Esophagus muscularis mucosa (tissue), 3 donors: ENCODE results near the gene CD69.

ENCODE experiments used
- CTCF ChIP-seq, 3 experiments: fragments of 200-600 bp in 2 of 3; fragments of 450-650 bp in 1 of 3; sonication (generic) in 2 of 3; IDR thresholded peaks; one replicate each; pipeline ENCODE4 v1.5.1; 2017 to 2019; ENCODE audit warnings: antibody characterized with exemption in 3 of 3, mild to moderate bottlenecking in 2 of 3, moderate library complexity in 1 of 3
- POLR2A ChIP-seq: fragments of 450-650 bp; IDR thresholded peaks from one replicate; pipeline ENCODE4 v1.6.1; 2017; ENCODE audit warnings: antibody characterized with exemption, moderate library complexity, mild to moderate bottlenecking, low read depth
- POLR2AphosphoS5 ChIP-seq, 2 donors: sonication (generic); formaldehyde crosslinking; IDR thresholded peaks; one replicate each; pipeline ENCODE4 v1.6.1; 2017; ENCODE audit warnings: antibody characterized with exemption in 2 of 2

- TF ChIP-seq CTCF (IDR thresholded peaks at IDR 0.05), result no peak
- TF ChIP-seq POLR2AphosphoS5 (IDR thresholded peaks at IDR 0.05), result no peak
- no peak for TF ChIP-seq POLR2A
These were observed 36.7 kb downstream of the CD69 start for GRCh38 chr12:9724023-9724422.
